ENCODE results near the gene CCDC24. TPM values are rescaled to one million over a fixed set of nuclear protein-coding genes. Genes with fewer than 3 reads are reported as not detected.

CCDC24 gene
- total RNA-seq, 4 donors from 2014 or later, result 5.0 to 6.2 (median 5.5) TPM

GRCh38 chr1:43982808-43983207 is 8.6 kb upstream of the CCDC24 start:
- no peak for ATAC-seq
- Histone ChIP-seq H3K27ac (no peak overlapping the region), H3K4me1 (peaks cover 4 to 31% (median 19%) of the 10 kb centered on the region in 3 donors), H3K4me3 (no peak overlapping the region), H3K27me3 (no peaks in the 10 kb centered on the region), H3K9me3 (no peaks in the 10 kb centered on the region), H3K36me3 (peaks cover 0 to 50% of the 10 kb centered on the region in 2 donors)
- 82 to 88% methylated on average over 6 to 13 of the region's 15 CpGs for whole genome bisulfite sequencing, 2 donors (ENCODE audit: low coverage in 1 of 2)
- TF ChIP-seq POLR2A (IDR thresholded peaks at IDR 0.05) (no peak), POLR2AphosphoS5 (IDR thresholded peaks at IDR 0.05) (no peak), EP300 (IDR thresholded peaks at IDR 0.05) (no peak)
- TF ChIP-seq, protein P1, sequence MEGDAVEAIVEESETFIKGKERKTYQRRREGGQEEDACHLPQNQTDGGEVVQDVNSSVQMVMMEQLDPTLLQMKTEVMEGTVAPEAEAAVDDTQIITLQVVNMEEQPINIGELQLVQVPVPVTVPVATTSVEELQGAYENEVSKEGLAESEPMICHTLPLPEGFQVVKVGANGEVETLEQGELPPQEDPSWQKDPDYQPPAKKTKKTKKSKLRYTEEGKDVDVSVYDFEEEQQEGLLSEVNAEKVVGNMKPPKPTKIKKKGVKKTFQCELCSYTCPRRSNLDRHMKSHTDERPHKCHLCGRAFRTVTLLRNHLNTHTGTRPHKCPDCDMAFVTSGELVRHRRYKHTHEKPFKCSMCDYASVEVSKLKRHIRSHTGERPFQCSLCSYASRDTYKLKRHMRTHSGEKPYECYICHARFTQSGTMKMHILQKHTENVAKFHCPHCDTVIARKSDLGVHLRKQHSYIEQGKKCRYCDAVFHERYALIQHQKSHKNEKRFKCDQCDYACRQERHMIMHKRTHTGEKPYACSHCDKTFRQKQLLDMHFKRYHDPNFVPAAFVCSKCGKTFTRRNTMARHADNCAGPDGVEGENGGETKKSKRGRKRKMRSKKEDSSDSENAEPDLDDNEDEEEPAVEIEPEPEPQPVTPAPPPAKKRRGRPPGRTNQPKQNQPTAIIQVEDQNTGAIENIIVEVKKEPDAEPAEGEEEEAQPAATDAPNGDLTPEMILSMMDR (IDR thresholded peaks at IDR 0.05), result no peak

DNA sequence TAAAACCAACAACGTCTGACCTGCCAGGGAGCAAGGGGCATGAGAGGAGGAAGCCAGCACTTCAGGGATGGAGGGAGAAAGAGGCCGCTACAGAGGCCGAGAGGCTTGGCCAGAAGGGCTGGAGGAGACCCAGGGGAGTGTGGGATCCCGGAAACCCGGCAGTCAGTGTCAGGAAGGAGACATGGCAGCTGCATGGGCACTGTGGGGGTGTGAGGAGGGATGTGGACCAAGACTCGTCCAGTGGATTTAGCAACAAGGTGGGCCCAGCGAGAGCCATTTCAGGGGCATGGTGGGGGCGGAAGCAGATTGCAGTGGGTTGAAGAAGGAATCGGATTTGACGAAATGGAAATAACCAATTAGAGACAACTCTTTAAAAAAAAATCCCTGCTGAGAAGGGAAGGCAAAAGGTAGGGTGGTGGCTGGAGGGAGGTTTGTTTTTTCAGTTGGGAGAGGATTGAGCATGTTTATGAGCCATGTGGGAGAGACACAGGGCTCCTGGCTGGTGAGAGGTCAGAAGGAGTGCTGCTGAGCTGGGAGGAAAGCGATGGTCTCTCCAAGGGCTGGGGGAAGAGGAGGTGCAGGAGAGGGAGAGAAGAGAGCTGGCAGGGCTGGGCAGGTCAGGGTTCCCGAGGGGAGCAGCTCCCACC is 8.0 kb upstream of the CCDC24 start:
- Histone ChIP-seq H3K4me3 (no peak overlapping the region), H3K27ac (no peak overlapping the region), H3K9me3 (no peaks in the 10 kb centered on the region), H3K36me3 (peaks cover 0 to 44% of the 10 kb centered on the region in 2 donors), H3K27me3 (no peaks in the 10 kb centered on the region), H3K4me1 (peaks cover 4 to 26% (median 15%) of the 10 kb centered on the region in 3 donors)
- TF ChIP-seq EP300 (IDR thresholded peaks at IDR 0.05), result no peak
- no peak for TF ChIP-seq POLR2A (IDR thresholded peaks at IDR 0.05)
- TF ChIP-seq POLR2AphosphoS5 (IDR thresholded peaks at IDR 0.05), result no peak
- TF ChIP-seq, protein P1 (IDR thresholded peaks at IDR 0.05), result no peak
- 77 to 83% methylated on average over 8 to 12 of the region's 12 CpGs for WGBS, 2 donors (ENCODE audit: low coverage in 1 of 2)
- ATAC-seq, result no peak

GRCh38 chr1:43984855-43985254 is 6.5 kb upstream of the CCDC24 start:
- peaks cover 0 to 44% of the 10 kb centered on the region in 2 donors for H3K36me3 ChIP-seq
- ATAC-seq, result no peak

DNA sequence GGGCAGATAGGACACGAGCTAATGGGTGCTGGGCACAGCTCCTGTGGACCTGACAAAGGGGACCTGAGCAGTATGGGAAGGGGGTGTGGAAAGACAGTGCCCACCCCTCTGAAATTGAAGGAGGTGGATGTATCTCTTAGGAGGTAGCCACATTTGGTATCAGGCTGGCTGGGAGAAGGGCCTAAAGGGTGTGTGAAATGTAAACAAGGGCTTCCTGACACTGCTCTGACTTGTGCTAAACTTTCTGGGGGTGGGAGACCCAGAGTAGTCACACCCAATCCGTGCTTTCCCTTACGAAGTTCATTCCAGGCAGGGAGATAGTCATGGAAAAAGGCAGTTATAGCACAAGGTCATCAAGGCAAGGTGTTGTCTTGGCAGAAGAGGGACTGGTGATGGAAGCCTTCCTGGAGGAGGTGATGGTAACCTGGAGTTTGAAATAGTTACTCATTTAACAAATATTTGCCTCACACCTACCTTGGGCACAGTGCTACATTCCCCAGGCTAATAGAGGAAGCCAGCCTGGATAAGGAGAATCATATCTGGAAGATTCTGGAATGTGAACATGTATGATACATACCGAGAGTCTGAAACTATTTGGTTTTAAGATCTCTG is 5.3 kb upstream of the CCDC24 start:
- Histone ChIP-seq H3K27me3 (no peaks in the 10 kb centered on the region), H3K27ac (no peak overlapping the region), H3K4me1 (peaks cover 0 to 11% (median 6%) of the 10 kb centered on the region in 3 donors), H3K4me3 (no peak overlapping the region), H3K36me3 (peaks cover 0 to 42% of the 10 kb centered on the region in 2 donors), H3K9me3 (no peaks in the 10 kb centered on the region)
- TF ChIP-seq, protein P1 (IDR thresholded peaks at IDR 0.05), result no peak
- TF ChIP-seq EP300 (IDR thresholded peaks at IDR 0.05) (no peak), POLR2AphosphoS5 (IDR thresholded peaks at IDR 0.05) (no peak), POLR2A (IDR thresholded peaks at IDR 0.05) (no peak)
- WGBS, 2 donors (ENCODE audit: low coverage in 1 of 2), result 55 to 89% methylated on average over 4 of the region's 4 CpGs
- ATAC-seq, result no peak

More at GRCh38 chr1:43984855-43985254, 6.5 kb upstream of the CCDC24 start:
- no peak overlapping the region for H3K27ac ChIP-seq
- H3K9me3 ChIP-seq, result no peaks in the 10 kb centered on the region
- WGBS, 2 donors (ENCODE audit: low coverage in 1 of 2), result 100% methylated on average over 1 of the region's 16 CpGs
- H3K27me3 ChIP-seq, result no peaks in the 10 kb centered on the region
- TF ChIP-seq EP300 (IDR thresholded peaks at IDR 0.05), result no peak
- TF ChIP-seq, protein P1 (IDR thresholded peaks at IDR 0.05), result no peak
- no peak for TF ChIP-seq POLR2AphosphoS5 (IDR thresholded peaks at IDR 0.05)
- TF ChIP-seq POLR2A (IDR thresholded peaks at IDR 0.05), result no peak
- peaks cover 4 to 15% (median 8%) of the 10 kb centered on the region in 3 donors for H3K4me1 ChIP-seq
- no peak overlapping the region for H3K4me3 ChIP-seq

DNA sequence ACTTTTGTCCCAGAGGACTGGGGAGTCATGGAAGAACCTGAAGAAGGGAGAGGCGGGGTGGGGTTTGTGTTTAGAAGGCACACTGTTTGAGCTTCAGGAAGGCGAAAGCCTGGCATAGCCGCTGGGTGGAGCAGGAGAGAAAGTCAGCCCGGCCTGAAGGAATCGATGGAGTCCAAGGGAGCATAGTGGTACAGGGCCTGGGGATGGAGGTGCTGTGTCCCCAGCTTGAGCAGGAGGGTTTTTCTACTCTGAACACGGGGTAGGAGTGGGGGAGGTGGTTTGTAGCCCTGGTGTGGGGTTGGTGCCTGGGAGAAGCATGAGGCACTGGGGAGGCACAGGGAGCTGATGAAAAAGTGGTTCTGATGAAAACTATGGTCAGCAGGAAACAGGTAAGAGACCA is 4.7 kb upstream of the CCDC24 start:
- 52 to 58% methylated on average over 2 to 6 of the region's 6 CpGs for WGBS, 2 donors (ENCODE audit: low coverage in 1 of 2)
- H3K27me3 ChIP-seq, result no peaks in the 10 kb centered on the region
- TF ChIP-seq POLR2A (IDR thresholded peaks at IDR 0.05) (no peak), EP300 (IDR thresholded peaks at IDR 0.05) (no peak), POLR2AphosphoS5 (IDR thresholded peaks at IDR 0.05) (no peak)
- TF ChIP-seq, protein P1 (IDR thresholded peaks at IDR 0.05), result no peak
- H3K4me1 ChIP-seq, result peaks cover 0 to 11% (median 7%) of the 10 kb centered on the region in 3 donors
- peaks cover 0 to 36% of the 10 kb centered on the region in 2 donors for H3K36me3 ChIP-seq
- no peak overlapping the region for H3K27ac ChIP-seq
- H3K4me3 ChIP-seq, result no peak overlapping the region
- no peak for ATAC-seq
- no peaks in the 10 kb centered on the region for H3K9me3 ChIP-seq
